ENCODE data around the gene USP16. TPM values are rescaled to one million over a fixed set of nuclear protein-coding genes. Genes with fewer than 3 reads are reported as not detected.

The USP16 gene
- polyA plus RNA-seq, 2 of the 4 experiments (the other 2 are of a cell fraction): 23.6 to 40.7 TPM

- no peak for FAIRE-seq
- TF ChIP-seq PBX3 (IDR thresholded peaks at IDR 0.05) (no peak), TP53 (CRISPR knock-in tag; IDR thresholded peaks at IDR 0.05) (no peak), HEYL (CRISPR knock-in tag; IDR thresholded peaks at IDR 0.05) (no peak), POLR2A (IDR thresholded peaks at IDR 0.05; ENCODE audit: low read length) (no peak), ZNF302 (CRISPR knock-in tag; IDR thresholded peaks at IDR 0.05) (no peak)
- TF ChIP-seq, protein P1, sequence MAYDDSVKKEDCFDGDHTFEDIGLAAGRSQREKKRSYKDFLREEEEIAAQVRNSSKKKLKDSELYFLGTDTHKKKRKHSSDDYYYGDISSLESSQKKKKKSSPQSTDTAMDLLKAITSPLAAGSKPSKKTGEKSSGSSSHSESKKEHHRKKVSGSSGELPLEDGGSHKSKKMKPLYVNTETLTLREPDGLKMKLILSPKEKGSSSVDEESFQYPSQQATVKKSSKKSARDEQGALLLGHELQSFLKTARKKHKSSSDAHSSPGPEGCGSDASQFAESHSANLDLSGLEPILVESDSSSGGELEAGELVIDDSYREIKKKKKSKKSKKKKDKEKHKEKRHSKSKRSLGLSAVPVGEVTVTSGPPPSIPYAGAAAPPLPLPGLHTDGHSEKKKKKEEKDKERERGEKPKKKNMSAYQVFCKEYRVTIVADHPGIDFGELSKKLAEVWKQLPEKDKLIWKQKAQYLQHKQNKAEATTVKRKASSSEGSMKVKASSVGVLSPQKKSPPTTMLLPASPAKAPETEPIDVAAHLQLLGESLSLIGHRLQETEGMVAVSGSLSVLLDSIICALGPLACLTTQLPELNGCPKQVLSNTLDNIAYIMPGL (CRISPR knock-in tag; IDR thresholded peaks at IDR 0.05; ENCODE audit: borderline replicate concordance): no peak
- no peaks in the 10 kb centered on the region for H3K9me3 ChIP-seq
- H3K4me3 ChIP-seq: no peak overlapping the region
- no peak overlapping the region for H3K4me2 ChIP-seq
- no peak for DNase-seq (ENCODE audit: low read depth in 1 of 2, low spot score in 1 of 2)
- H3K4me1 ChIP-seq: no peaks in the 10 kb centered on the region
- ChIA-PET POLR2A (no interaction called here), CTCF (interaction anchor here (0.6 to 1.9 kb wide), 4 partner anchors 269 to 298 kb away, joined by 3 to 4 read pairs (median 3); no protein-coding TSS in a partner anchor)
- WGBS (ENCODE audit: missing lambda C conversion rate): 84% methylated on average over 8 of the region's 8 CpGs
- no peak overlapping the region for H3K27ac ChIP-seq
- no peak for ATAC-seq
Measured at GRCh38 chr21:29078869-29079767, 54.6 kb downstream of the USP16 start.

GRCh38 chr21:29080454-29080941, 56.0 kb downstream of the USP16 start:
- ChIA-PET CTCF (interaction anchor here (1.3 to 1.9 kb wide), 2 partner anchors 268 to 296 kb away, joined by 3 to 4 read pairs; no protein-coding TSS in a partner anchor), POLR2A (no interaction called here)
- H3K27ac ChIP-seq: no peak overlapping the region
- TF ChIP-seq, protein P2, sequence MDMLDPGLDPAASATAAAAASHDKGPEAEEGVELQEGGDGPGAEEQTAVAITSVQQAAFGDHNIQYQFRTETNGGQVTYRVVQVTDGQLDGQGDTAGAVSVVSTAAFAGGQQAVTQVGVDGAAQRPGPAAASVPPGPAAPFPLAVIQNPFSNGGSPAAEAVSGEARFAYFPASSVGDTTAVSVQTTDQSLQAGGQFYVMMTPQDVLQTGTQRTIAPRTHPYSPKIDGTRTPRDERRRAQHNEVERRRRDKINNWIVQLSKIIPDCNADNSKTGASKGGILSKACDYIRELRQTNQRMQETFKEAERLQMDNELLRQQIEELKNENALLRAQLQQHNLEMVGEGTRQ (IDR thresholded peaks at IDR 0.05): no peak
- TF ChIP-seq CHD2 (IDR thresholded peaks at IDR 0.05; ENCODE audit: low read length, partially characterized antibody) (no peak), FOSB (CRISPR knock-in tag; IDR thresholded peaks at IDR 0.05) (no peak), TP53 (CRISPR knock-in tag; IDR thresholded peaks at IDR 0.05) (no peak)
- H3K9me3 ChIP-seq: no peaks in the 10 kb centered on the region
- WGBS (ENCODE audit: missing lambda C conversion rate): 83% methylated on average over 6 of the region's 6 CpGs
- H3K4me3 ChIP-seq: no peak overlapping the region
- H3K4me1 ChIP-seq: no peaks in the 10 kb centered on the region
- H3K4me2 ChIP-seq: no peak overlapping the region
- no peak for DNase-seq (ENCODE audit: low read depth in 1 of 2, low spot score in 1 of 2)
- no peak for ATAC-seq
- no peak for FAIRE-seq

DNA sequence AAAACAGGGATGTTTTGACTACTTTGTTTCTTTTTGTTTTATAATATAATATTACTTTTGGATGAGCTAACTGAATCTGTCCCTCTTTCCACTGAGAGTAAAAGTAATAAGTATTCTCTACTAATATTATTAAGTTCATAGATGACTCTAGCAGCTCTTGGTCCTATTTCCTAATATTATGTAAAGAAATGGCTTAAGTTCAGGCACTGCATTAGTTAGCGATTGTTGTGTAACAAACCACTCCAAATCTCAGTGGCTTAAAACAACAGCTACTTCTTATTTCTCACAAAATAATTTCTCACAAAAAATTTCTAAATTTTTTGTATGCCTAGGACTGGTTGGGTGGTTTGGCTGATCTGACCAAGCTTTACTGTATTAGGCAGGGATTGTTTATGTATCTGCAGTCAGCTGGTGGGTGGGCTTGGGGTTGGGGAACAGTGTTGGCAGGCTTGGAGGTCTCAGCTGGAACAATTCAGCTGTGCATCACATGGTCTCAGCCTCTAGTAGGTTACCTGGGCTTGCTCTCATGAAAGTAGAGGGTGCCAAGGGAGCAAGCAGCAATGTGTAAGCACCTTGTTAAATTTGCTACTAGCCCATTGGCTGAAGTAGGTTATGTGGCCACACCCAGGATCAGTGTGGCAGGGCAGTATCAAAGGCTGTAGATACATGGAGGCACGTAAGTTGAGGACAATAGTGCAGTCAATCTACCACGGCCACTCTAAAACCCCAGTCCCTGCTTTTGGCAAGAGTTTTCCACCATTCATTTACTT, 57.8 kb downstream of the USP16 start:
- Histone ChIP-seq H3K4me1 (no peaks in the 10 kb centered on the region), H3K27ac (no peak overlapping the region), H3K4me2 (no peak overlapping the region), H3K9me3 (no peaks in the 10 kb centered on the region), H3K4me3 (no peak overlapping the region)
- TF ChIP-seq CHD4 (IDR thresholded peaks at IDR 0.05; ENCODE audit: borderline replicate concordance) (no peak), MAZ (IDR thresholded peaks at IDR 0.05; ENCODE audit: borderline replicate concordance, low read depth, low read length) (no peak), KDM5A (IDR thresholded peaks at IDR 0.05) (no peak), CBX2 (IDR thresholded peaks at IDR 0.05; ENCODE audit: borderline replicate concordance, low read depth) (no peak), CTCF (IDR thresholded peaks at IDR 0.05) (no peak), RFX5 (IDR thresholded peaks at IDR 0.05) (no peak), EP300 (IDR thresholded peaks at IDR 0.05) (no peak), RAD21 (conservative IDR thresholded peaks at IDR 0.05 in 1 of 2, IDR thresholded peaks at IDR 0.05 in 1 of 2) (no peak), BCL3 (IDR thresholded peaks at IDR 0.05) (no peak)
- POLR2A ChIA-PET: no interaction called here
- CTCF ChIA-PET: interaction anchor here (0.8 to 1.4 kb wide), 2 partner anchors 266 to 290 kb away, joined by 4 to 5 read pairs; no protein-coding TSS in a partner anchor
- no peak for ATAC-seq
- 88% methylated on average over 3 of the region's 3 CpGs for WGBS (ENCODE audit: missing lambda C conversion rate)
- no peak for DNase-seq (ENCODE audit: low read depth in 1 of 2, low spot score in 1 of 2)
- FAIRE-seq: no peak
